ENCODE measurements around the gene NGF. TPM values are rescaled to one million over a fixed set of nuclear protein-coding genes. Genes with fewer than 3 reads are reported as not detected.
"Not testable (repeated sequence)": the region's sequence is repeated elsewhere in the genome, so short reads cannot be mapped to it uniquely, and the experiment has no call there.

Gene NGF
- total RNA-seq, result 33.9 to 41.7 TPM (median 41.4 TPM) in 3 replicates
- long read RNA-seq, transcript NGF-201 (3 exons, 1,047 nt), result major isoform, 41 of 67 reads
- long read RNA-seq, partial matches to known transcripts, result 16 of 67 reads
- long read RNA-seq, other reads (novel, unspliced or antisense), result 10 of 67 reads

DNA sequence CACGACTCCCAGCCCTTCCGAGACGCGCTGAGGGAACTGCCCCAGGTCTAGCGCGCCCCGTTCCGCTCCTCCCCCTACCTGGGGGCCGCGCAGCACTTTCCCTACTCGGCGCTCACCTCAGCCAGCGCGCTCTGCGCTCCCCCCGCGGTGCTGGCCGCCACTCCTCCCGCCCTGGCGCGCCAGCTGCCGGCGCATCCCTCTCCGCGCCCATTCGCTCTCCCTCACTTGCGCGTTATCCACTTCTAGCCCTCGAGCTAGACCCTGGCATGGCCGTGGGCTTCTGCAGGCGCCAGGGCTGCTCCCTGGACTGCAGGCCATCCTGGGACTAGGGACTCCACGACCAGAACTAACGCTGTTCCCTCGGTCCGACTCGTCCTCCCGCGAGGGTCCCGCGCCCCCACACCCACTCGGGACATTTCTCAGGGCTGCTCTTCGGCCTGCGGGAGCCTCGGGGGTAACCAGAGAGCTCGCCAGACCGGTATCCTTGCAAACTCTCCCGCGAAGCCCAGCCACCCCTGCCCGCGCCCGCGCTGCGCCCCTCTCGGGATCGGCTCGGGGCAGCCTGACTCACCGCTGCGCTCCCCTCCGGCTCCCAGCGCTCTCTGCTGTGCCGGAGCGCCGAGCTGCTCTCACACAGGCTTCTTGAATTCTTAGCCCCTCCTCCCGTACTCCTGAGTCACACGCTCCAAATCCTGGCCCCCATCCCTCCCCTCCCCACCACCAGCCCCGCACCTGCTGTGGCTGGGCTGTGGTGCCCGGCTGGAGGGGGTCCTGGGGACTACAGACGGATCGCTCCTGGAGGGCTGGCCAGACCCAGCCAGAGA is at the start of gene NGF:
NGF (minus strand) TSS at position 617 of the 824 bp plus-strand sequence. CDS start 51,454 bp downstream, outside the sequence.
- peaks cover 81% of the 10 kb centered on the region for H3K4me1 Mint-ChIP-seq (ENCODE audit: low read depth)
- peak within 1 kb of the TSS; percentile 89 for H3K27ac Mint-ChIP-seq (ENCODE audit: unreplicated experiment)
- no peaks in the 10 kb centered on the region for H3K9me3 Mint-ChIP-seq (ENCODE audit: low read depth)
- peak; percentile 15 for TF ChIP-seq CTCF (IDR thresholded peaks at IDR 0.05)
- DNase-seq (ENCODE audit: low spot score), result peak; percentile 92
- no peaks in the 10 kb centered on the region for H3K27me3 Mint-ChIP-seq (ENCODE audit: low read depth)
- no peaks in the 10 kb centered on the region for H3K36me3 Mint-ChIP-seq (ENCODE audit: low read depth)
- peak within 1 kb of the TSS; percentile 96 for H3K4me3 Mint-ChIP-seq (ENCODE audit: unreplicated experiment)

- not testable (repeated sequence) for H3K27ac Mint-ChIP-seq (ENCODE audit: unreplicated experiment)
Measured at GRCh38 chr1:115383455-115383854, 45.4 kb upstream of the NGF start.

DNA sequence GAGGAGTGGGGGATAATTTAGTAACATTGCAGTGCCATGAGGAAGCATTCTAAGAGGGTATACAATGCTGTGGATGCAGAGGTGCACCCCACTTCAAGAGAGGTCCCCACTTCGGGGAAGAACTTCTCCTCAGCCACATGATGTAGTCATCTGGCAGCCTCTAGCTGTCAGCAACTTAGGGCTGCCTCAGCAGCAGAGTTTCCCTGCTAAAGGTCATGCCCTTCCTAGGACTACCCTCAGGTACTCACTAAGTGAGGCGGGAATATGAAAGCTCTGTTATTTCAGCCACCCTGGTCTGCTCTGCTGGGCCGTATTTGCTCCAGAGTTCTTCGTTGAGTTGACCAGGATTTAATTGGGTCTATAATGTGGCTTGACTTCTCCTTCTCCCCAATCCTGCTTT is 41.9 kb upstream of the NGF start:
- no peaks in the 10 kb centered on the region for H3K27me3 Mint-ChIP-seq (ENCODE audit: low read depth)
- no peak overlapping the region for H3K27ac Mint-ChIP-seq (ENCODE audit: unreplicated experiment)
- no peak overlapping the region for H3K4me3 Mint-ChIP-seq (ENCODE audit: unreplicated experiment)
- H3K9me3 Mint-ChIP-seq (ENCODE audit: low read depth), result peaks cover 5% of the 10 kb centered on the region
- no peak for DNase-seq (ENCODE audit: low spot score)
- TF ChIP-seq CTCF (IDR thresholded peaks at IDR 0.05), result no peak
- H3K36me3 Mint-ChIP-seq (ENCODE audit: low read depth), result peaks cover 2% of the 10 kb centered on the region
- peaks cover 8% of the 10 kb centered on the region for H3K4me1 Mint-ChIP-seq (ENCODE audit: low read depth)

More at GRCh38 chr1:115383455-115383854, 45.4 kb upstream of the NGF start:
- not testable (repeated sequence) for H3K27me3 Mint-ChIP-seq (ENCODE audit: low read depth); H3K4me3 Mint-ChIP-seq (ENCODE audit: unreplicated experiment); H3K4me1 Mint-ChIP-seq (ENCODE audit: low read depth); DNase-seq (ENCODE audit: low spot score)
- Mint-ChIP-seq H3K9me3 (ENCODE audit: low read depth) (peaks cover 26% of the 10 kb centered on the region), H3K36me3 (ENCODE audit: low read depth) (peaks cover 10% of the 10 kb centered on the region)

DNA sequence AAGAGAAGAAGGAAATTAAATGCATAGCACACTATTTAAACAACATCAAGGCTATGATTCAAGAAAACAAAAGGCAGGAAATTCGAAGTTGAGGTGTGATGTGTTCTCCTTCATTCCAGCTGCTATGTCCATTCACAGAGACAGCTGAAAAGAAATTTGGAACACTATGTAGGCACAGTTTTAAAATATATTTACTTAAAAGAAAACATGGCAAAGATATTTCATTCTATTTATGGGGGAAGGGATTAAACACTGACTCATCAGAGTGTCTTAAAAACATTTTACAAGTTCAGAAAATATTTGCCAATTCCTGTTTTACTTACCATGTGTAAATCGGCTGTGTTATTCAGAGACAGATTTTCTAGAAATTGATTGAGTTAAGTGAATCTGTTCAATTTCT is 39.4 kb upstream of the NGF start:
- DNase-seq (ENCODE audit: low spot score), result no peak
- Mint-ChIP-seq H3K36me3 (ENCODE audit: low read depth) (no peaks in the 10 kb centered on the region), H3K4me1 (ENCODE audit: low read depth) (peaks cover 8% of the 10 kb centered on the region), H3K27ac (ENCODE audit: unreplicated experiment) (peak overlapping the region; percentile 62), H3K27me3 (ENCODE audit: low read depth) (no peaks in the 10 kb centered on the region), H3K9me3 (ENCODE audit: low read depth) (no peaks in the 10 kb centered on the region), H3K4me3 (ENCODE audit: unreplicated experiment) (peak overlapping the region; percentile 20)
- no peak for TF ChIP-seq CTCF (IDR thresholded peaks at IDR 0.05)

DNA sequence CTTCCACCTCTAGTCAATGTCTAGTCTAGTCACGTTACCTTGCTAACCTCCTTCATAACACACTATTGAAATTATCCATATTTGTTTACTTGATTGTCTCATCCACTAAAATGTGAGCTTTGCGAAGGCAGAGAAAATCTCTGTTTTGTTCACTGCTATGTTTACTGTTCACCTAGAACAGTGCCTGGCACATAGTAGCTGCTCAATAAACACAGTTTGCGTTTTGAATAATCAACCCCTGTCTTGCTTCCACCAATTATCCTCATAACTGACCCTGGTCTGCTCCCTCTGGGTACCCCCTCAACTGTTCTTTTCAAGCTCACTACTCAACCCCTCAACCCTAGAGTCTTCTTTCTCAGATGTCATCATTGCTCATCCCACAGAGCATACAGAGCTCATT is 36.5 kb upstream of the NGF start:
- no peaks in the 10 kb centered on the region for H3K36me3 Mint-ChIP-seq (ENCODE audit: low read depth)
- no peak for DNase-seq (ENCODE audit: low spot score)
- H3K27ac Mint-ChIP-seq (ENCODE audit: unreplicated experiment), result no peak overlapping the region
- peaks cover 4% of the 10 kb centered on the region for H3K4me1 Mint-ChIP-seq (ENCODE audit: low read depth)
- H3K4me3 Mint-ChIP-seq (ENCODE audit: unreplicated experiment), result no peak overlapping the region
- no peaks in the 10 kb centered on the region for H3K9me3 Mint-ChIP-seq (ENCODE audit: low read depth)
- H3K27me3 Mint-ChIP-seq (ENCODE audit: low read depth), result no peaks in the 10 kb centered on the region
- TF ChIP-seq CTCF (IDR thresholded peaks at IDR 0.05), result no peak
